ENCODE measurements around the gene SULF2. TPM values are rescaled to one million over a fixed set of nuclear protein-coding genes. Genes with fewer than 3 reads are reported as not detected.

Gene SULF2
- total RNA-seq, 1 donor = 1.9 TPM

DNA sequence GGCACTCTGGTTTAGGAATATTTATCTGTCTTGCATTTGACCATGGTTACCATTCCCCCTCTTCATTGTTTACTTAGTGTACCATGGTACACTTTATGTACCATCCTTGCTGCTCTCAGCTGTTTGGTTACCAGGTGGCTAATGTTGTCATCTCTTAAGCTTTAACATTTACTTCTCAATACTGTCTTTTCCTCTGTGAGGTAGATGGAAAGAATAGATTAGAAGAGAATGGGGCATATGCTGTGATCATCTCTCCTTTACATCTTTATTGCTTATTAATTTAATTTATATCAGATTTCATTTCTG, 174.4 kb downstream of the SULF2 start:
- DNase-seq (ENCODE audit: low read depth) = no peak
- H3K4me3 ChIP-seq (ENCODE audit: low read depth, low read length) = no peak overlapping the region
- no peak for TF ChIP-seq CTCF (IDR thresholded peaks at IDR 0.05; ENCODE audit: insufficient read depth, low read length)

DNA sequence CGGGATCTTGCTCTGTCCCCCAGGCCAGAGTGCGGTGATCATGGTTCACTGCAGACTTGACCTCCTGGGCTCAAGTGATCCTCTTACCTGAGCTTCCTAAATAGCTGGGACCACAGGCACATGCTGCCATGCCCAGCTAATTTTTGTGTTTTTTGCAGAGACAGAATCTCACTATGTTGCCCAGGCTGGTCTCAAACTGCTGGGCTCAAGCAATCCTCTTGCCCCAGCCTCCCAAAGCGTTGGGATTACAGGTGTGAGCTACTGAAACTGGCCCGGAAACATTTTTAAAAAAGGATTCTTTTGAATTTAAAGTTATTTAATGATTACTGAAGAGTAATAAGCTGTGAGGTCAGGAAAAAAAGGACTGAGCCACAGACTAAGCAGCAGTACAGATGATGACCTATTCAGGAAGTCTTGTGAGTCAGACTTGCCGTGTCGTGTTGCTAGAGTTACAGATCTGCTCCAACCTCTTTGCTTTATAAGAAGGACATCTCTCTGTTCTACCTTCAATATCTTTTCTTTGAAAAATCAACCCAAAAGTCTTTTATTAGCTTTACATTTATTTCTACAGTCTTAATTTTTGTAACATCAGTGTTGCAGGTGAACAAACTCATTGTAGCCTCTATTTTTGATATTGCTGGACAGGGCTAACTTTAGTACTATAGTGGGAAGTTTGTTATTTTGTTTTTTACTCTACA, 174.9 kb downstream of the SULF2 start:
- no peak overlapping the region for H3K4me3 ChIP-seq (ENCODE audit: low read depth, low read length)
- DNase-seq (ENCODE audit: low read depth) = peak; percentile 81
- no peak for TF ChIP-seq CTCF (IDR thresholded peaks at IDR 0.05; ENCODE audit: insufficient read depth, low read length)

GRCh38 chr20:47609001-47609400, 176.3 kb downstream of the SULF2 start:
- no peak overlapping the region for H3K4me3 ChIP-seq (ENCODE audit: low read depth, low read length)
- no peak for TF ChIP-seq CTCF (IDR thresholded peaks at IDR 0.05; ENCODE audit: insufficient read depth, low read length)
- no peak for DNase-seq (ENCODE audit: low read depth)

Small RNA genes lying within 50 kb of the gene (small RNA-seq; reads per million reads assigned to genes)
- not detected for gene RNU7-173P

Data from fibroblast of the aortic adventitia (primary cell).